GM18870 (cell line): ENCODE results near the gene PCED1B.
"Not testable (repeated sequence)": the region's sequence is repeated elsewhere in the genome, so short reads cannot be mapped to it uniquely, and the experiment has no call there.

Experiments
- ATAC-seq: cut with Tn5 transposase; IDR thresholded peaks from one replicate; pipeline ENCODE4 v1.9.1; 2021; ENCODE audit warnings: moderate library complexity; ENCODE audit not compliant: unreplicated experiment

The PCED1B gene

DNA sequence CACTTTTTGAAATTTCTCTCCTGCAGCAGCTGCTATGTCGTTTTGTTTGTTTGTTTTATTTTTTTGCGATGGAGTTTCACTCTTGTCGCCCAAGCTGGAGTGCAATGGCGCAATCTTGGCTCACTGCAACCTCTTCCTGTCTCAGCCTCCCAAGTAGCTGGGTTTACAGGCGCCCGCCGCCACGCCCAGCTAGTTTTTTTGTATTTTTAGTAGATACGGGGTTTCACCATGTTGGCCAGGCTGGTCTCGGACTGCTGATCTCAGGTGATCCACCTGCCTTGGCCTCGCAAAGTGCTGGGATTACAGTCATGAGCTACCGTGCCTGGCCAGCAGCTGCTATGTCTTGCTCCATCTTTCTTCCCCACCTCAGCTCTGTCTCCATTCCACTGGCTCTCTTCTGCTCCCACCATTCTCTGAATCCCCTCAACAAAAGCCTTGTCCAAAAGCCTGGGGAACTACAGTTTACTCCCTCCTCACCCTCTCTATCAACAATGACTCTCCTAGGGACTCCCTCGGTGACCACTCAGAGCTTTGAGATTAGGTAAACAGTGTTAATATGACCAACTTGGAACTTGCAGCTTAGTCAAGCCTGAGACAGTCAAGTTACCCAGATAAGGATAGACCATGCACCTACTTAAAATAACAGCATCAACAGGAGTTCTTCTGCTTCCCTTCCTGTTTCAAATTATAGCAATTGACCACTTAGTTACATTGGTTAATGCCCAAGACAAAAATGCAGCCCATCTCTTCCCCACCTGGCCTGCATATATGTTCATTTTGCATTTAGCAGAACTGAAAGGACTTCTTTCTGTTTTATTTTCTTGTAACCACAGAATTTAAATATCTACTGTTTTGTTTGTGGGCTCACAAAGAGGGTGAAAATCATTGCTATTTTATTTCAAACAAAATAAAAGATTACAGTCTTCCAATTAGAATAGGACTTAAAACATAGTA is 189.4 kb downstream of the PCED1B start:
- ATAC-seq = peak; percentile 82

DNA sequence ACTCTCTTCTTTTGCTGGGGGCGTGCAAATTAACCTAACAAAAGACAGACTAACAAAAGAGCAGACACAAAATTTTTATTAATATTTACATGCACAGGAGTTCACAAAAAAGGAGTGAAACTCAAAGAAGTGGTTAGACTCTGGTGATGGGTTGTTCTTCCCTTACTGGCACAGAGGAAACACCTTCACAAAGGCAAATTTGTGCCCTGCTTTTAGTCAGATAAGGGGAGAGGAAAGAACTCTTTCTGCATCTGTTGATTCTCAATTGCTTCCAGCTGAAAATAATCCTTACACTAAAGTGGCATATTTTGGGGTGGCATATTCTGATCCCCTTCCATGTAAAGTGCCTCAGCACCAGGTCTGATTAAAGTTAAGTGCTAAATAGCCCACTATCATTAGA is 190.5 kb downstream of the PCED1B start:
- ATAC-seq = no peak

DNA sequence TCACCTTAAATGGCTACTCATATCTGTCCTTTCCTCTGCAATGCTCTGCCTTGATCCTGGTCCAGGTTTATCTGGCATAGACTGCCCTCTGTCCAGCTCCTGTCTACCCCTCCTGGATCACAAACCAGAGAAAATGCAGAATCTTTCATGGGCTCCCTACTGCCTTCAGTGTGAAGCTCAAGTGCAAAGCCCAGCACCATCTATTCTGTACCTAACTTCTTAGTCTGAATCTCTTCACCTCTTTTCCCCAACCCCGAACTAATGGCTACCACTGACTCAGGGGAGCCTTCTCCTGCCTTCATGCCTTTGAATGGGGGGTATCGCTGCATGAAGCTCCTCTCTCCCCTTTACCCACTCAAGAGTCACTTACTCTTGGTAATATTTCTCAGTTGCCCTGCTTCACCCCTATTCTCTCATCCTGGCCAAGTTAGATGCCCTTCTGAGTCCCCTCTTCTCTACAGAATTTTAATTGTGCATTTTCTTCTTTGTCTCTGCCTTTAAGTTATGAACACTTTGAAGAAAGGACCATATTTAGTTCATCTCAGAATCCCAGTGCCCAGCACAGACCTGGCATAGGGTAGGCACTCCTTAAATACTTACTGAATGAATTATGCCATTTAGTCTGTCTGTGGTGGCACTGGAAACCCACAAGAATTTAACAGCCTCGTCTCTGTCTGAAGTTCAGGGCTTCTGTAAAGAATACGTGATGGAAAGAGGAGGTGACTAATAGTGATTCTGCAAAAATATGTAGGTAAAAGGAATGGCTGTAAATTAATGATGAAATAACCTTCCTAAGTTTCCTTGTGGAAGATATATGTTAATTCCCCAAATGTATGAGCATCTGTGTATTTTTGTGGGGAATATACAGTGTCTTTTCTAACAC is 191.6 kb downstream of the PCED1B start:
- no peak for ATAC-seq

DNA sequence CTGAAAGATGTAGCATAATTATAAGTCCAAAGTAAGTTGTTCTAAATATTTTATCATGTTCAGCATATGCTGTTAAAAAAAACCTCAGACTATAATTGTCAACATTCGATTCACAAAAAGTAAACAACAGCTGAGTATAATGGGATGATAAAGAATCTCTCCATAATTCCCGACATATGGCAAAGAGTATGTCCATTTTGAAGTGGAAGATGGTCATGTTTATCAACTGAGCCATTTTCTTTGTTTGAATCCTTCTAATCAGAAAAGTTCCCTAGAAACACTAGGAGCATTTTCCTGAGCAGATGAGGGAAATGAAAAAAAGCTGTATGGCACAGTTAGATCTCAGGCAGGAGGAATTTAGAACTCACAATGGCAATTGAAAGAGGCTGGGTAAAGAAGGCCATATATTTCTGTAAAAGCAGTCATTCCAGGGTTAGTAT is 192.4 kb downstream of the PCED1B start:
- ATAC-seq = no peak

DNA sequence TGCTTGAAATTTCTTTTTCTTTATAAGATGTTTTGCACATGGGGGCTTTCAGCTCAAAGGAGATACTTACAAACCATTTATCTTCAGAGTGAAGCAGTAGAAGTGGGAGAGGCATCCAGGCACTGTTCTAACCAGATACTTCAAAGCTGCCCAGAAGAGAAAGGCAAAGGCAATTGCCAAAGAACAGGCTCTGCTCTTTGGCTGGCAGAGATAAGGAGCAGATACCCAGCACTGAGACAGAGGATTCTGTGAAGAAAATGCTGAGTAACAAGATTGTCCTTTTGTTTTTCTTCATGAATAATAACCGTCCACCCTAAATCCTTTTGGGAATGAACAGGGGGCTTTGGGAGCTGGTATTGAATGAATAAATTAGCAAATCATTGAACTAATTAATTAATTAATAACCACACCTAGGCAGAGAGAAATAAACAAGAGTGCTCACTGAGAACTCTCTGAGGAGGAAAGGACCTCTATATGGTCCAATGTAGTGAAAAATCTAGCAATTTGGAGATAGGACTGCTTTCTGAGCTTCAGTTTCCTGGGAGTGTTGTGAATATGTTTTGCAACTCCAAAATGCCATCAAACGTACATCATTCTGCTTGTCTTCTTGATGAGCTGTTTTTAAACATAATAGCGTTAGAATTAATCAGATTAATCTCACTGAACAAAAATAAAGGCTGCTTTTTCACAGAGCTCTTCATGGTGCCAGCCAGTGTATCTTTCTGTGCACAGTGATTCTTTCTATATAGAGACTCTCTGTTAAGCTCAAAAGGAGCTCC is 193.2 kb downstream of the PCED1B start:
- ATAC-seq = no peak

DNA sequence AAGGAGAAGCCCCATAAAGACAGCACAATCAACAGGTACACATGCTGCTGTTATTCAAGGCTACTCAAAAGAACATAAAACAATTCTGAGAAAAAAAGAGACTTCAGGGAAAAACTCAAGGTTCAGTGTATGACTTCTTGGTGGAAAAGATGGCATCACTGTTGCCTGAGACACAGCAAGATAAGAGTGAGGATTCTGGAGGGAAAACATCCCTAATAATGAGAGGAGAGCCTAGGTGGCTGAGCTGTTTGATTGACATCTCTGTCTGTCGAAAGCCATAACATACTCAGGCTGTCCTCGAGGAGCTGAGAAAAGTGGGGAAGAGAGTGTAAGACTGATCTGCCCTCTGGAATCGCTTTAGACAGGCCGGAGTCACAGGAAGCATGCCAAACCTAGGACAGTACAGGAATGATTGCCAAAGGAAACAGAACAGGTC is 193.8 kb downstream of the PCED1B start:
- ATAC-seq = no peak

DNA sequence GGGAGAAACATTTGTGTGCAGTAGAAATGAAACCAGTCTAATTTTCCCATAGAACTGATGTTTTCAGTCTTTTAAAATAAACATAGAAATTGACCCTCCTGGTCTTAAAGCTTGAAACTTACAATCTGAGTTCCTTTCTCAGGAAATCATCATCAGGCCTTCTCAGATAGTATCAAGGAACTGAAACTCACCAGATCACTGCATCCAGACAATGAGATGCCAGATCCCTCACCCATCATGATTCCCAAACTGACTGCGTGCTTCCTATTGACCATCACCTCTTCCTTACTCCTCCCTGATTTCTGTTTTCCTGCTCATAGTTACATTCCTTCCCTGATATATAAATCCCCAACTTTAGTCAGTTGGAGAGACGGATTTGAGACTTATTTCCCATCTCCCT is 195.3 kb downstream of the PCED1B start:
- no peak for ATAC-seq

DNA sequence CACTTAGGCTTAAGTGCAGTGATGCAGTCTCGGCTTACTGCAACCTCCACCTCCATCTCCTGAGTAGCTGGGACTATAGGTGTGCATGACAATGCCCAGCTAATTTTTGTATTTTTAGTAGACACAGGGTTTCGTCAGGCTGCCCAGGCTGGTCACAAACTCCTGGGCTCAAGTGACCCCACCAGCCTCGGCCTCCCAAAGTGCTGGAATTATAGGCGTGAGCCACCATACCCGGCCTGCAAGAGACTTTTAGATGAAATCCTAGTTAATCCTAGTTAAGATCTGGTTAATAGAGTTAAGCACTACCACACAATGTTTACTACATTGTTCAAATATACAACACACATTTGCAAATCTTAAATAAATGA is 196.8 kb downstream of the PCED1B start:
- no peak for ATAC-seq

DNA sequence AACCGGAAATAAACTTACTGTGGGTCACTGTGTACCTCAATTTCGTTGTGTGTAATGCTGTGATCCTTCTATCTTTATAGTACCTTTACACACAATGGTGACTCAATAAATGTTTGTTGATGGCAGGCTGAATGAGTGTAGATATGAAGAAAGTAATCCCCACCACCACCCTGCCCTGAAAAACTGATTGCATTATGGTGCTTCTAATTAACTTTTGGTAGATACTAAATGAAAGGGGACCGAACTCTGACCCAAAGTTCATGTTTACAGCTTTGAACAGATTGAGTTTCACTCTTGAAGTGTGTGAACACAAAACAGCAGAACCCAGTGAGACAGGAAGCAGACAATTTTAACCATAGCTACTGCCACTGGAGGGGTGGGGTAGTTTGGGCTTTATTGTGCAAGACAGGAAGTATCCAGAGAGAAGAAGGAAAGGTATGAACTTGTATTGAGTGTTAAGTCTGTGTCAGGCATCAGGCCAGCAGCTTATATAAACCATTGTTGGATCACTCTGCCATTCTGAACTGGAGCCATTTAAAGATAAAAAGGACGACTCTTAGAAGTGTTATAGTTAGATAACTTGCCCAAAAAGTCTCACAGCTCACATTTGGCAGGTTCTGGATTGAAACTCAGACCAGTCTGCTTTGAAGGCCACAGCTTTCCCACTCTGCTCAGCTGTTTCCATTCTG is 197.3 kb downstream of the PCED1B start:
- peak; percentile 81 for ATAC-seq

DNA sequence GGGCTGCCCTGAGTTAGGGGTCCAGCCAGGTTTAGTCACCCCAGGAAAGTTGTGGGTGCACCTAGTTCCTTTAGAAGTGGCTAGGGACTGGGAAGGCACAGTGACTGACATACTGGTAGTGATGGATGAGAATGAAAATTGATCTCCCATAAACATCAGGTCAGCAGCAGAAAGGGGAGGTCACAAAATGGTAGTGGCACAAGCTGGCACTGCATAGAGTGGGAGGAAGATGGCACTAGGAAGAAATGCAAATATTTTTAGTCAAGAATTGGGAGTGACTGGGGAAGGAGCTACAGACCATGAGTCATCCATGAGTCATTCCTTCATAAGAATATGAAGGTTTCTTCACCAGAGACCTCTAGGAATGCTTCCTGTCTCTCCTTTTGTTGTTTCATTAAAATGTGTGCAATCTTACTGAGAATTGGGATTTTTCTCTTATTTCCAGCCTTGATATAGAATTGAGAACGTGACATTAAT is 198.6 kb downstream of the PCED1B start:
- ATAC-seq = no peak

DNA sequence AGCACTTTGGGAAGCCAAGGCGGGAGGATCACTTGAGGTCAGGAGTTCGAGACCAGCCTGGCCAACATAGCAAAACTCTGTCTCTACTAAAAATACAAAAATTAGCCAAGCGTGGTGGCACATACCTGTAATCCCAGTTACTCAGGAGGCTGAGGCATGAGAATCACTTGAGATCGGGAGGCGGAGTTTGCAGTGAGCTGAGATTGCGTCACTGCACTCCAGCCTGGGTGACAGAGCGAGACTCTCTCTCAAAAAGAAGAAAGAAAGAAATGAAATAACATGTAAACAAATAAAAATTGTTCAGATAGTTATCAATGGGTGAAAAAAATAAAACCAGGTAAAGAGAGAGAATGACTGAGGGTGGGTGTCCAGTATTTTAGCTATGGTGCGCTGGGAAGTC is 200.3 kb downstream of the PCED1B start:
- ATAC-seq = not testable (repeated sequence)

DNA sequence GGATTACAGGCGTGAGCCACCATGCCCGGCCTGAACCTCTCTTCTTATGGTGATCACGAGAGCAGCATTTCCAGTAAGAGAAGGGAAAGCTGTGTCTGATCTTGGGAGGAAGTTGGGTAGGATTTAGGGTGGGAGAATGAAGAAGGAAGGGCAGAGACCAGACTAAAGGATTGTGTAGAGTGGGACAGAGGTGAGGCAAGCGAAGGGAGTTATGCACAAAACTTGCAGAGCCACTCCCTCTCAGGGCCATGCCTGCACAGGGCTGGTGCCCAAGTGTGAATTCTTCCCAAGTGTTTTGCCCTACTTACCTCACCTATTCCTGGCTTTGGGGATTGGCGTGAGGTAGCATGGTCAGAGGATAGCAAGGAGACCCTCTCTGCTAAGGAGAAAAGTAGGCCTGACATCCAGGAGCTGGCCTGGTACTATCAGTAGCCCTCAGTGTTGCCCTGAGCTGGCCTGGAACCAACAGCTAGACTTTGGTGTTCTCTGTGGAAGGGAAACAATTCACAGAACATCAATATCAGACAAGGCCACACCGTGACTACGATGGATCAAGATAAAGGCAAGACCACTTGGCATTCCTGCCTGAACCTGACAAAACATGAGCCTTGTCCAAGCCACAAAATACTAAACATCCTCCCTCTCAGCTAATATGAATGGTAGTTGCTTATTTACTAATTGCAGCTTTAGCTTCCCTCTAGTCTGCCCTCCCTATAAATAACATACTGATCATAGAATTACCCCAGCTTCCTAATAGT is 201.3 kb downstream of the PCED1B start:
- no peak for ATAC-seq

DNA sequence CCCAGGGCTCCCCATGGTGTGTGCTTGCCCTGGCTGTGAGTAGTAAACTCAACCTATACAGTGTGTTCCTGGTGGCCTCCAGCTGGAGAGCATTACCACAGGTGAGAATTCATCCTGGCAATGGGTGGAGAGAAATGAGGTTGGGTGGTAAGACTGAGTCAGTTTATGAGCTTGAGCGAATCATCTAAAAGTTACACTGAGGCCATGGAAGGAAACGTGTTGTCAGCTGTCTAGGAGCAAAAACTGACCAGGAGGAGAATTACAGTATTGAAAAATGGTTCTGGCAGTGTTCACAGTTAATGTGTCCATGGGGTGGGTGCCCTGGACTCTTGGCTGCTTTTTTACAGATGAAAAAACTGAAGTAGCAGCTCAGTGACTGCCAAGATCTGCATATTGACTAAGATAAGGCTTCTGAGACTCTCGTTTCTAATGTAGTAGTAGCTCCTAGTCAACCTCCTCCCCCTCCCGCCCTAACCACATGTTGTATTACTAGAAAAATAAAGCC is 202.3 kb downstream of the PCED1B start:
- ATAC-seq = no peak

DNA sequence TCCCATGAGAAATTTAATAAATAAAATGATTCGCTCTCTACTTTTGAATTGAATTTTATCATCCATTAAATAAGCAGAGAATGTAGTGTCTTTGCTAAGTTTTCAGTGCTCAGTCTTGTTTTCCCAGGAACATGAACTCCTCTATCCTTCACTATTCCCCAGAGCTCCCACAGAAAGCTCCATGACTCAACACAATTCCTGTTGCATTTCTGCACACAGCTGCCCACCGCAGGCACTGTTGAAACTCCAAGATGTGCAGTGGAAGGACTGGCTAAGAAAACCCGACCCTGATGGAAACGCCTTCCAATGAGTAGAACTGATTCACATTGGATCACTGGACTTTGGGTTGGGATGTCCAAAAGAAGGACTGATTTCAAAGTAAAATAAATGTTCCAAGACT is 202.8 kb downstream of the PCED1B start:
- no peak for ATAC-seq
